HFFc6 (cell line): ENCODE results near the gene ATP13A5. TPM values are rescaled to one million over a fixed set of nuclear protein-coding genes. Genes with fewer than 3 reads are reported as not detected.

ENCODE experiments used
- DNase-seq: peaks from one replicate; pipeline ENCODE4 v3.0.0-alpha.2; 2018
- H3K27ac Mint-ChIP-seq: 2 replicates; pipeline ENCODE4 v1.8.0; 2020; ENCODE audit warnings: mild to moderate bottlenecking, mixed read lengths
- H3K27me3 Mint-ChIP-seq: 2 replicates; pipeline ENCODE4 v1.8.0; 2021; ENCODE audit warnings: mild to moderate bottlenecking, moderate library complexity, mixed read lengths; ENCODE audit not compliant: insufficient read depth
- H3K36me3 Mint-ChIP-seq: 2 replicates; pipeline ENCODE4 v1.8.0; 2021; ENCODE audit warnings: low read depth, mixed read lengths
- H3K4me1 Mint-ChIP-seq: 2 replicates; pipeline ENCODE4 v1.8.0; 2020; ENCODE audit warnings: low read depth, mixed read lengths
- H3K4me3 Mint-ChIP-seq: 2 replicates; pipeline ENCODE4 v1.8.0; 2020; ENCODE audit warnings: mild to moderate bottlenecking, moderate library complexity, mixed read lengths
- H3K9me3 Mint-ChIP-seq: 2 replicates; pipeline ENCODE4 v1.8.0; 2020; ENCODE audit warnings: mild to moderate bottlenecking, mixed read lengths
- CTCF ChIP-seq: fragments of 200-600 bp; sonication (generic); IDR thresholded peaks from 2 replicates; pipeline ENCODE4 v1.5.0; 2021; ENCODE audit warnings: antibody characterized with exemption, mild to moderate bottlenecking
- total RNA-seq, 6 experiments: library from RNA; stranded (reverse); fragmentation: NEBNext Ultra II Directional; extraction: Animal tissue kit (Norgen Biotek cat#: 25700); gene quantifications; 2 replicates in 1 of 6; 3 replicates in 5 of 6; pipeline ENCODE4 v1.2.3, GENCODE V29; 2021

ATP13A5 gene
- total RNA-seq, 6 experiments from 2014 or later: not detected

GRCh38 chr3:193346259-193346658, 32.3 kb downstream of the ATP13A5 start:
- Mint-ChIP-seq H3K27ac (no peak overlapping the region), H3K4me1 (no peaks in the 10 kb centered on the region), H3K36me3 (no peaks in the 10 kb centered on the region), H3K9me3 (peaks cover 19% of the 10 kb centered on the region), H3K27me3 (no peaks in the 10 kb centered on the region), H3K4me3 (no peak overlapping the region)
- no peak for TF ChIP-seq CTCF
- no peak for DNase-seq

- Mint-ChIP-seq H3K36me3 (no peaks in the 10 kb centered on the region), H3K4me1 (no peaks in the 10 kb centered on the region), H3K27me3 (no peaks in the 10 kb centered on the region), H3K27ac (no peak overlapping the region), H3K9me3 (peaks cover 19% of the 10 kb centered on the region), H3K4me3 (no peak overlapping the region)
- DNase-seq: no peak
- no peak for TF ChIP-seq CTCF
Measured at GRCh38 chr3:193345431-193345830, 33.1 kb downstream of the ATP13A5 start.

- TF ChIP-seq CTCF: no peak
Measured at GRCh38 chr3:193344486-193344885, 34.1 kb downstream of the ATP13A5 start.

GRCh38 chr3:193343726-193344222, 34.8 kb downstream of the ATP13A5 start:
- no peak for DNase-seq
- Mint-ChIP-seq H3K36me3 (no peaks in the 10 kb centered on the region), H3K9me3 (peaks cover 22% of the 10 kb centered on the region), H3K4me3 (no peak overlapping the region), H3K27me3 (no peaks in the 10 kb centered on the region), H3K27ac (no peak overlapping the region), H3K4me1 (no peaks in the 10 kb centered on the region)
- TF ChIP-seq CTCF: no peak

More at GRCh38 chr3:193344486-193344885, 34.1 kb downstream of the ATP13A5 start:
- H3K9me3 Mint-ChIP-seq: peaks cover 19% of the 10 kb centered on the region
- H3K4me3 Mint-ChIP-seq: no peak overlapping the region
- H3K4me1 Mint-ChIP-seq: no peaks in the 10 kb centered on the region
- no peaks in the 10 kb centered on the region for H3K27me3 Mint-ChIP-seq
- H3K36me3 Mint-ChIP-seq: no peaks in the 10 kb centered on the region
- DNase-seq: no peak
- no peak overlapping the region for H3K27ac Mint-ChIP-seq

GRCh38 chr3:193342551-193342950, 36.0 kb downstream of the ATP13A5 start:
- Mint-ChIP-seq H3K4me3 (no peak overlapping the region), H3K4me1 (no peaks in the 10 kb centered on the region), H3K27me3 (no peaks in the 10 kb centered on the region), H3K9me3 (peaks cover 26% of the 10 kb centered on the region), H3K36me3 (no peaks in the 10 kb centered on the region), H3K27ac (no peak overlapping the region)
- DNase-seq: no peak
- TF ChIP-seq CTCF: no peak

- no peaks in the 10 kb centered on the region; the same call in 1 of the 2 replicates for H3K27me3 Mint-ChIP-seq
- no peaks in the 10 kb centered on the region for H3K4me1 Mint-ChIP-seq
- peaks cover 54% of the 10 kb centered on the region for H3K9me3 Mint-ChIP-seq
- no peak overlapping the region for H3K27ac Mint-ChIP-seq
- H3K36me3 Mint-ChIP-seq: no peaks in the 10 kb centered on the region; the same call in 1 of the 2 replicates
- H3K4me3 Mint-ChIP-seq: no peak overlapping the region
- TF ChIP-seq CTCF: no peak
- DNase-seq: no peak
Measured at GRCh38 chr3:193335031-193335430, 43.5 kb downstream of the ATP13A5 start.
